Natural killer cell (primary cell): ENCODE measurements around the gene FURIN. TPM values are rescaled to one million over a fixed set of nuclear protein-coding genes. Genes with fewer than 3 reads are reported as not detected.

Experiments
- ATAC-seq, 3 donors: fragments of 150-1000 bp in 2 of 3; fragments of 200-7000 bp in 1 of 3; cut with Tn5 transposase; 1 replicate in 1 of 3; 2 replicates in 2 of 3; pipeline ENCODE4 v1.10.0; 2021; ENCODE audit warnings: mild to moderate bottlenecking in 2 of 3, moderate library complexity in 2 of 3
- DNase-seq, 2 donors: peaks; one replicate each; pipeline versions ENCODE4 v3.0.0 to v3.0.0-alpha.2; 2013 to 2021; ENCODE audit warnings: mixed read lengths in 1 of 2
- H3K27ac ChIP-seq: one replicate; pipeline ENCODE4 v1.5.1; 2013; ENCODE audit warnings: mild to moderate bottlenecking, low read length
- H3K27me3 ChIP-seq: one replicate; pipeline ENCODE4 v1.6.1; 2013; ENCODE audit warnings: low read length; ENCODE audit not compliant: control insufficient read depth, insufficient read depth
- H3K36me3 ChIP-seq: one replicate; pipeline ENCODE4 v1.6.1; 2013; ENCODE audit warnings: low read length; ENCODE audit not compliant: control insufficient read depth, insufficient read depth
- H3K4me1 ChIP-seq: one replicate; pipeline ENCODE4 v1.6.1; 2013; ENCODE audit warnings: low read length; ENCODE audit not compliant: control insufficient read depth, insufficient read depth
- H3K4me3 ChIP-seq: one replicate; pipeline ENCODE4 v1.5.1; 2013; ENCODE audit warnings: low read length
- H3K9me3 ChIP-seq: one replicate; pipeline ENCODE4 v1.6.1; 2013; ENCODE audit warnings: low read length; ENCODE audit not compliant: control insufficient read depth, insufficient read depth
- H3K27ac Mint-ChIP-seq, 2 donors: one replicate each; pipeline ENCODE4 v1.8.0; 2022; ENCODE audit warnings: mild to moderate bottlenecking in 2 of 2, mixed read lengths in 2 of 2, moderate library complexity in 1 of 2
- H3K27me3 Mint-ChIP-seq, 2 donors: one replicate each; pipeline ENCODE4 v1.8.0; 2022; ENCODE audit warnings: low read depth in 2 of 2, mixed read lengths in 2 of 2
- H3K36me3 Mint-ChIP-seq: one replicate; pipeline ENCODE4 v1.8.0; 2022; ENCODE audit warnings: mixed read lengths
- H3K4me1 Mint-ChIP-seq, 2 donors: one replicate each; pipeline ENCODE4 v1.8.0; 2022; ENCODE audit warnings: mixed read lengths in 2 of 2
- H3K4me3 Mint-ChIP-seq: one replicate; pipeline ENCODE4 v1.8.0; 2022; ENCODE audit warnings: mild to moderate bottlenecking, moderate library complexity, mixed read lengths
- H3K9me3 Mint-ChIP-seq, 2 donors: one replicate each; pipeline ENCODE4 v1.8.0; 2022; ENCODE audit warnings: mixed read lengths in 2 of 2
- CTCF ChIP-seq: fragments of 200-600 bp; IDR thresholded peaks from one replicate; pipeline ENCODE4 v1.8.0; 2022; ENCODE audit warnings: antibody characterized with exemption
- WGBS: methylation state at CpG from one replicate; pipeline ENCODE4 v1.1.7; 2013; ENCODE audit warnings: missing lambda C conversion rate; ENCODE audit not compliant: insufficient coverage; 5-methylcytosine and 5-hydroxymethylcytosine counted together
- intact Hi-C: fragments of 100-400 bp; cut with micrococcal nuclease; formaldehyde crosslinking; loops from one replicate; pipeline ENCODE4 v1.14.2; 2022
- total RNA-seq, 4 donors: library from RNA; stranded (reverse); fragments of 120-200 nt in 1 of 4; gene quantifications; one replicate each; pipeline versions ENCODE4 v1.2.3 to v1.2.4, GENCODE V29; 2013 to 2022

FURIN gene
- total RNA-seq, 3 donors from 2014 or later (not counting 1 experiment from before 2014, with no cell fraction given): 110 to 178 (median 172) TPM

- no peaks in the 10 kb centered on the region for H3K9me3 ChIP-seq
- TF ChIP-seq CTCF: peak; percentile 68
- H3K4me1 Mint-ChIP-seq: peaks cover 53 to 62% of the 10 kb centered on the region in 2 donors
- no peaks in the 10 kb centered on the region for H3K27me3 ChIP-seq
- intact Hi-C loops: loop anchor here (1.0 kb wide), 1 partner anchor 30 kb away; no protein-coding TSS in a partner anchor
- H3K36me3 ChIP-seq: no peaks in the 10 kb centered on the region
- peak overlapping the region; percentile 94 for H3K4me3 Mint-ChIP-seq
- H3K27ac Mint-ChIP-seq: peak overlapping the region; percentile 97
- H3K27ac ChIP-seq: peak overlapping the region; percentile 88
- DNase-seq: no peak
- peaks cover 55% of the 10 kb centered on the region for H3K4me1 ChIP-seq
- no peaks in the 10 kb centered on the region for H3K9me3 Mint-ChIP-seq
- ATAC-seq: no peak
- no peaks in the 10 kb centered on the region for H3K27me3 Mint-ChIP-seq
- H3K36me3 Mint-ChIP-seq: no peaks in the 10 kb centered on the region
- peak overlapping the region; percentile 77 for H3K4me3 ChIP-seq
- 17% methylated on average over 5 of the region's 5 CpGs for WGBS
Measured at GRCh38 chr15:90932660-90932991, 64.2 kb downstream of the FURIN start.

Other genes with a start within 250 kb of the FURIN start
- 10 to 100 TPM in 2 of 3 donors, 1 to 10 TPM in 1; 9.9 to 15.9 (median 14.1) TPM for gene BLM, start 151.2 kb upstream of the FURIN start, total RNA-seq
- gene FES, start 15.9 kb downstream of the FURIN start, total RNA-seq: 10 to 100 TPM; 35.8 to 70.3 (median 52.5) TPM
- 100 to 1,000 TPM; 158 to 200 (median 177) TPM for gene MAN2A2, start 34.7 kb downstream of the FURIN start, total RNA-seq
- gene HDDC3, start 64.0 kb downstream of the FURIN start, total RNA-seq: 10 to 100 TPM; 11.2 to 14.5 (median 12.1) TPM
- gene UNC45A, start 66.7 kb downstream of the FURIN start, total RNA-seq: 10 to 100 TPM; 39.0 to 58.1 (median 51.5) TPM
- gene RCCD1, start 86.3 kb downstream of the FURIN start, total RNA-seq: 1 to 10 TPM; 4.2 to 5.4 (median 5.1) TPM
- gene PRC1, start 125.9 kb downstream of the FURIN start, total RNA-seq: 10 to 100 TPM; 18.9 to 25.1 (median 23.3) TPM
- gene VPS33B, start 154.0 kb downstream of the FURIN start, total RNA-seq: 10 to 100 TPM; 19.8 to 28.6 (median 24.9) TPM
- gene SV2B, start 231.7 kb downstream of the FURIN start, total RNA-seq: not detected